T-cell (primary cell): ENCODE results near the gene MRTFB. TPM values are rescaled to one million over a fixed set of nuclear protein-coding genes. Genes with fewer than 3 reads are reported as not detected.

Experiments
- ATAC-seq, 4 experiments: fragments of 200-7000 bp in 3 of 4; fragments of 150-1000 bp in 1 of 4; cut with Tn5 transposase; replicated peaks in 1 of 4; 1 replicate in 3 of 4; 2 replicates in 1 of 4; pipeline ENCODE4 v1.10.0; 2021; ENCODE audit warnings: moderate library complexity in 3 of 4, mild to moderate bottlenecking in 2 of 4, moderate number of reproducible peaks in 1 of 4
- CTCF ChIA-PET, 2 donors: fragments of 300-600 bp; sonication (Branson Sonifier 250); formaldehyde crosslinking; loops; one replicate each; lab custom pipeline; 2022; ENCODE audit warnings: antibody characterized with exemption in 2 of 2; lab: Charles Lee
- POLR2A ChIA-PET, 2 donors: fragments of 300-600 bp; sonication (Branson Sonifier 250); formaldehyde crosslinking; loops; one replicate each; lab custom pipeline; 2022; ENCODE audit warnings: antibody characterized with exemption in 2 of 2; lab: Charles Lee
- DNase-seq, 35 experiments: peaks; one replicate each; pipeline versions ENCODE4 v3.0.0 to v3.0.0-alpha.2; 2013 to 2023
- H3K27ac ChIP-seq: one replicate; pipeline ENCODE4 v1.5.1; 2013; ENCODE audit warnings: low read length
- H3K27me3 ChIP-seq, 2 experiments: replicated peaks in 1 of 2; 1 replicate in 1 of 2; 2 replicates in 1 of 2; pipeline versions ENCODE4 v1.6.1 to v1.7.0; 2013; ENCODE audit warnings: low read length in 1 of 2, mixed read lengths in 1 of 2; ENCODE audit not compliant: control insufficient read depth in 2 of 2, insufficient read depth in 2 of 2; ENCODE audit errors: extremely low read depth in 1 of 2
- H3K36me3 ChIP-seq, 2 donors: 1 replicate in 1 of 2; 2 replicates in 1 of 2; pipeline versions ENCODE4 v1.6.1 to v1.7.0; 2013; ENCODE audit warnings: low read length in 1 of 2; ENCODE audit not compliant: control insufficient read depth in 2 of 2, insufficient read depth in 1 of 2; ENCODE audit errors: extremely low read depth in 1 of 2
- H3K4me1 ChIP-seq, 2 experiments: 1 replicate in 1 of 2; 2 replicates in 1 of 2; pipeline versions ENCODE4 v1.6.1 to v1.7.0; 2013; ENCODE audit warnings: low read length in 2 of 2, mixed read lengths in 1 of 2; ENCODE audit not compliant: insufficient read depth in 2 of 2, control insufficient read depth in 1 of 2; ENCODE audit errors: extremely low read depth in 1 of 2
- H3K4me3 ChIP-seq, 2 donors: 1 replicate in 1 of 2; 2 replicates in 1 of 2; pipeline versions ENCODE4 v1.5.1 to v1.7.0; 2013; ENCODE audit warnings: mild to moderate bottlenecking in 2 of 2, low read length in 1 of 2, moderate library complexity in 1 of 2; ENCODE audit not compliant: control insufficient read depth in 1 of 2; ENCODE audit errors: extremely low read depth in 1 of 2
- H3K9me3 ChIP-seq: 2 replicates; pipeline ENCODE4 v1.7.0; 2013
- H3K27ac Mint-ChIP-seq, 2 donors: one replicate each; pipeline ENCODE4 v1.8.0; 2020 to 2021; ENCODE audit warnings: mild to moderate bottlenecking in 2 of 2, mixed read lengths in 2 of 2
- H3K27me3 Mint-ChIP-seq, 2 donors: one replicate each; pipeline ENCODE4 v1.8.0; 2021 to 2022; ENCODE audit warnings: mixed read lengths in 2 of 2
- H3K36me3 Mint-ChIP-seq: one replicate; pipeline ENCODE4 v1.8.0; 2021; ENCODE audit warnings: mixed read lengths
- H3K4me1 Mint-ChIP-seq, 3 donors: one replicate each; pipeline ENCODE4 v1.8.0; 2020 to 2022; ENCODE audit warnings: mixed read lengths in 3 of 3, mild to moderate bottlenecking in 1 of 3
- H3K4me3 Mint-ChIP-seq, 3 donors: one replicate each; pipeline ENCODE4 v1.8.0; 2020 to 2022; ENCODE audit warnings: mild to moderate bottlenecking in 3 of 3, mixed read lengths in 3 of 3, moderate library complexity in 3 of 3
- H3K9me3 Mint-ChIP-seq, 3 donors: one replicate each; pipeline ENCODE4 v1.8.0; 2020 to 2022; ENCODE audit warnings: mixed read lengths in 3 of 3
- WGBS: methylation state at CpG from one replicate; pipeline ENCODE4 v1.1.5; 2013; ENCODE audit warnings: missing lambda C conversion rate; ENCODE audit not compliant: insufficient coverage; 5-methylcytosine and 5-hydroxymethylcytosine counted together
- total RNA-seq, 35 experiments: library from RNA in 6 of 35; stranded (reverse) in 6 of 35; fragments of 120-200 nt in 1 of 35; gene quantifications; one replicate each; pipeline versions ENCODE4 v1.2.1 to v1.2.4 and lab custom pipeline; 2013 to 2026

MRTFB gene
- total RNA-seq, 5 donors from 2014 or later (not counting 1 experiment from before 2014, with no cell fraction given): 18.2 to 37.0 (median 21.0) TPM

DNA sequence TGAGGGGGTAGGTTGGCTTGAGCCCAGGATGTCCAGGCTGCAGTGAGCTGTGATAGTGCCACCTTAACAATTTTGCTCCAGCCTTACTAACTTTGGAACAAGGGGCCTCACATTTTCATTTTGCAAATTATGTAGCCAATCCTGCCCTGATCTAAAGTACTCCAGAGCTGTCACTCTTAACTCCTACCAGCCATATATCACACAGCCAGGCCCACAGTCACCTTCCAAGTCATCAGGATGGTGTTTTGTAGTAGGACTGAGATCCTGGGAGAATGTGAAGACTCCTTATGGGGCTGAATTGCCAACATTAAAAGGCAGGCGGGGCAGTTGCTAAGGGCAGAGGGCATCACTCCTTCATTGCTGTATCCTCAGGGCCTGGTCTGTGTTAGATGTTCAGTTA lies 243.0 kb downstream of the MRTFB start:
- ChIA-PET CTCF (no interaction called here), POLR2A (no interaction called here)
- no peak overlapping the region for H3K4me3 ChIP-seq
- Mint-ChIP-seq H3K36me3 (no peaks in the 10 kb centered on the region), H3K9me3 (no peaks in the 10 kb centered on the region), H3K27ac (no peak overlapping the region), H3K27me3 (no peaks in the 10 kb centered on the region), H3K4me1 (peaks cover 11 to 13% (median 11%) of the 10 kb centered on the region in 3 donors), H3K4me3 (no peak overlapping the region)
- WGBS: no CpG with 5 or more reads among the region's 1 CpG
- H3K27ac ChIP-seq: no peak overlapping the region
- no peaks in the 10 kb centered on the region for H3K9me3 ChIP-seq
- DNase-seq (no peak), ATAC-seq (no peak)
- H3K4me1 ChIP-seq: peaks cover 2 to 15% of the 10 kb centered on the region in 2 experiments
- H3K27me3 ChIP-seq: no peaks in the 10 kb centered on the region
- H3K36me3 ChIP-seq: no peaks in the 10 kb centered on the region

DNA sequence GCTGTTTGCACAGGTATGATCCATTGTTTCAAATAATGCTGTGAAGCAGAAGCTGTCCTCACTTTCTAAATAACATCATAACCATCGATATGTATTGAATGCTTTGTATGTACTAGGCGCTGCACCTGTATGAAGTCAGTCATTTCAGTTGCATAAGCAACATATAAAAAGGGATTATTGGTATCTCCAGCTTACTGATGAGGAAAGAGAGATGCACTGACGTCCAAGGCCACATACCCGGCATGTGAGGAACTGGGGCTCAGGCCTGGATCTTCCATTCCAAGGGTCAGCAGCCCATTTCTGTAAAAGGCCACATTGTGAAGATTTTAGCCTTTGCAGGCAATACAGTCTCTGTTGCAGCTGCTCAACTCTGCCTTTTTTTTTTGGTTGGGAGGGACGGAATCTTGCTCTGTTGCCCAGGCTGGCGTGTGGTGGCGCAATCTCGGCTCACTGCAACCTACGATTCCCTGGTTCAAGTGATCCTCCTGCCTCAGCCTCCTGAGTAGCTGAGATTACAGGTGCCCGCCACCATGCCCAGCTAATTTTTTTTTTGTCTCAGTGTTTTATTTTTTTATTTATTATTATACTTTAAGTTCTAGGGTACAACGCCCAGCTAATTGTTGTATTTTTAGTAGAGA lies 244.7 kb downstream of the MRTFB start:
- H3K27ac Mint-ChIP-seq: no peak overlapping the region
- ChIA-PET CTCF (interaction anchor here in 1 of 2 donors (1.2 kb wide), 1 partner anchor 16 kb away, joined by 3 read pairs; no protein-coding TSS in a partner anchor), POLR2A (no interaction called here)
- no peak overlapping the region for H3K4me3 ChIP-seq
- H3K4me3 Mint-ChIP-seq: no peak overlapping the region
- H3K4me1 Mint-ChIP-seq: no peaks in the 10 kb centered on the region
- no peaks in the 10 kb centered on the region for H3K9me3 Mint-ChIP-seq
- no peak for DNase-seq
- peaks cover 0 to 1% of the 10 kb centered on the region in 2 experiments for H3K4me1 ChIP-seq
- no peak for ATAC-seq
- no peaks in the 10 kb centered on the region for H3K36me3 ChIP-seq
- no peaks in the 10 kb centered on the region for H3K9me3 ChIP-seq
- WGBS: 100% methylated on average over 1 of the region's 11 CpGs
- no peaks in the 10 kb centered on the region for H3K27me3 ChIP-seq
- no peak overlapping the region for H3K27ac ChIP-seq
- H3K27me3 Mint-ChIP-seq: no peaks in the 10 kb centered on the region
- H3K36me3 Mint-ChIP-seq: no peaks in the 10 kb centered on the region

Other genes with a start within 250 kb of the MRTFB start
- 10 to 100 TPM; 11.6 to 13.7 (median 13.3) TPM for gene ERCC4, start 151.2 kb upstream of the MRTFB start, total RNA-seq